SJCRH30 (cell line): ENCODE results near the gene FARS2. TPM values are rescaled to one million over a fixed set of nuclear protein-coding genes. Genes with fewer than 3 reads are reported as not detected.

Experiments
- DNase-seq, 2 experiments: peaks; one replicate each; pipeline ENCODE4 v3.0.0-alpha.2; 2015 to 2020
- H3K27ac ChIP-seq: fragments of 250-450 bp; sonication (Bioruptor Pico); 2 replicates; pipeline ENCODE4 v1.5.1; 2020; ENCODE audit warnings: mild to moderate bottlenecking, moderate library complexity
- H3K27me3 ChIP-seq: fragments of 250-450 bp; sonication (Bioruptor Pico); 2 replicates; pipeline ENCODE4 v1.5.1; 2020; ENCODE audit warnings: mild to moderate bottlenecking, moderate library complexity
- H3K36me3 ChIP-seq: fragments of 250-450 bp; sonication (Bioruptor Pico); 2 replicates; pipeline ENCODE4 v1.5.1; 2020; ENCODE audit warnings: mild to moderate bottlenecking, moderate library complexity
- H3K4me1 ChIP-seq: fragments of 250-450 bp; sonication (Bioruptor Pico); 2 replicates; pipeline ENCODE4 v1.5.1; 2020; ENCODE audit warnings: mild to moderate bottlenecking, moderate library complexity
- H3K4me3 ChIP-seq: fragments of 250-450 bp; sonication (Bioruptor Pico); 2 replicates; pipeline ENCODE4 v1.5.1; 2020; ENCODE audit warnings: mild to moderate bottlenecking, moderate library complexity
- H3K9me3 ChIP-seq: fragments of 250-450 bp; sonication (Bioruptor Pico); replicated peaks from 2 replicates; pipeline ENCODE4 v1.5.1; 2020; ENCODE audit warnings: mild to moderate bottlenecking, moderate library complexity
- total RNA-seq: library from RNA; depleted of rRNA; stranded (reverse); fragments of >200 nt; shearing (Covaris generic); gene quantifications from 2 replicates; pipeline ENCODE4 v1.2.3, GENCODE V29; 2014

FARS2 gene
- total RNA-seq, 1 experiment from 2014 or later = 10.5 TPM

DNA sequence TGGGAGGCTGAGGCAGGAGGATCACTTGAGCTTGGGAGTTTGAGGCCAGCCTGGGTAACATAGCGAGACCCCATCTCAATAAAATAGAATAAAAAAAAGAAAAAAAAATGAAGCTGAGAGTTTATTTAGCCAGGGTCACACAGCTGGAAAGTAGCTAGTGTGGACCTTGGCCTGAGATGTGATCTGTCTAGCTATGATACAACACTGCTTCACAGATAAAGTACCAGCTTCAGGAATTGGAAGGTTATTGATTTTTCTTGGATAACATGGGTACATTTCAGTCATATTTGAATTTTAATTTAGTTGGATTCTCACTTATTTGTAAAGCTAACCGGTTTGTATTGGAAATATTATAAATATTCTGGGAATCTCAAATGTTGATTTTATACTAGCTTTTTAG lies 5.1 kb downstream of the FARS2 start:
- no peaks in the 10 kb centered on the region for H3K9me3 ChIP-seq
- no peaks in the 10 kb centered on the region for H3K36me3 ChIP-seq
- H3K27me3 ChIP-seq = no peaks in the 10 kb centered on the region
- DNase-seq = no peak
- no peaks in the 10 kb centered on the region for H3K4me1 ChIP-seq
- H3K4me3 ChIP-seq = no peak overlapping the region
- H3K27ac ChIP-seq = no peak overlapping the region

DNA sequence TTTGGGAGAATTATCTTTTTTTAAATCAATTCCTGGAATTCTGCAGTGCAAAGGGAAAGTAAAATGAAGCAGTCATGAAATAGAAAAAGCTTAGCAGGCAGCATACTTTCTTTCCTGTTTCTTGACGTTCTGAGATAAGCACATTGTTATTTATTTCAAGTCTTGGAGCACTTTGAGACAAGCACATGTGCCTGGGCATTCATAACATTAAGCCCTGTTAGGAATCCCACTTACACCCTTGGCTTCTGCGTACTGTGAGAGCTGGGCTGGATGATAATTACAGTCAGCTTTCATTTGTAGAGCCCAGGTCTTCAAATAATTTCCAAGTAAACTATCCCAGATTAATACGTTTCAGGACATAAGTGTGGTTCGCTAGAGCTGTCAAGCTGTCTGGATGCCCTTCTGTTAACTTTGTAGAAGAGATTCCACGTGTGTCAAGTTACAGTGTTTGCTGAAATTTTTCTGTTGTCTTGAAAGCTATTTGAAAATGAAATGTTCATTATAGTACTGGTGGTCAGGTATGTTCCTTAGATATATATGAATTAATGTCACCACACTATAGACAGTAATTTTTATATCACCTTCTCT lies 8.9 kb downstream of the FARS2 start:
- Histone ChIP-seq H3K4me1 (no peaks in the 10 kb centered on the region), H3K9me3 (no peaks in the 10 kb centered on the region), H3K27ac (no peak overlapping the region), H3K36me3 (no peaks in the 10 kb centered on the region), H3K4me3 (no peak overlapping the region), H3K27me3 (no peaks in the 10 kb centered on the region)
- DNase-seq = no peak

DNA sequence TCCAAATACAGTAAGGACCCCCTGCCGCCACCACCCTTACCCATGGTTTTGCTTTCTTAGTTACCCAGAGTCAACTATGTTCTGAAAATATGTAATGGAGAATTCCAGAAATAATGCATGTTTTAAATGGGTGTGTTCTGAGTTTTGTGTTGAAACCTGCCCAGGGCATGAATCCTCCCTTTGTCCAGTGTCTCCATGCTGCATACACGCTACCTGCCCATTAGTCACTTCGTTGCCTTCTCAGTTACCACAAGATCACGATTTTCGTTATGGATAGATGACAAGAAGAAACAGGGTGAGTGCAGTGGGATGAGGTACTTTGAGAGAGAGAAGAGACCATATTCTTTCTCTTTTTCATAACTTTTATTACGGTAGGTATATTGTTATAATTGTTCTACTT lies 10.6 kb downstream of the FARS2 start:
- H3K36me3 ChIP-seq = no peaks in the 10 kb centered on the region
- H3K4me1 ChIP-seq = no peaks in the 10 kb centered on the region
- H3K27ac ChIP-seq = no peak overlapping the region
- H3K4me3 ChIP-seq = no peak overlapping the region
- no peaks in the 10 kb centered on the region for H3K9me3 ChIP-seq
- no peaks in the 10 kb centered on the region for H3K27me3 ChIP-seq
- DNase-seq = no peak

DNA sequence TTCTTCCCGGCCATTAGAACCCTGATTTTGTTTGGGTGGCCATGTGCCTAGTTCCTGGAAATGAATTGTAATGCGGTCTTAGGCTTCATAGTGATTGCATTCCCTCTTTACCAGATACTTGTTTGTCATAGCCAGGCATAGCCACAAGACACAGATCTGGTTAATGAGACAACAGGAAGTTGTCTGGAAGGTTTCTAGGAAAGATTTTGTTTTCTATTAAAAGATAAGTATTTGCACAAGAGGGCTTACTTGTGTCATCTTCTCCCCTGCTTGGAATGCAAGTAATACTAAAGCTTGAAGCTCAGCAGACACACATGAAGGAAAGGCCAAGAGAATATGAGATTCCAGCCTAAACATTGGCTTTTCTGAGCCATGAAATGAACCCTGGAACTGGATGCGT lies 12.9 kb downstream of the FARS2 start:
- H3K4me1 ChIP-seq = no peaks in the 10 kb centered on the region
- H3K27ac ChIP-seq = no peak overlapping the region
- no peaks in the 10 kb centered on the region for H3K9me3 ChIP-seq
- no peak overlapping the region for H3K4me3 ChIP-seq
- no peaks in the 10 kb centered on the region for H3K27me3 ChIP-seq
- DNase-seq = no peak
- no peaks in the 10 kb centered on the region for H3K36me3 ChIP-seq

DNA sequence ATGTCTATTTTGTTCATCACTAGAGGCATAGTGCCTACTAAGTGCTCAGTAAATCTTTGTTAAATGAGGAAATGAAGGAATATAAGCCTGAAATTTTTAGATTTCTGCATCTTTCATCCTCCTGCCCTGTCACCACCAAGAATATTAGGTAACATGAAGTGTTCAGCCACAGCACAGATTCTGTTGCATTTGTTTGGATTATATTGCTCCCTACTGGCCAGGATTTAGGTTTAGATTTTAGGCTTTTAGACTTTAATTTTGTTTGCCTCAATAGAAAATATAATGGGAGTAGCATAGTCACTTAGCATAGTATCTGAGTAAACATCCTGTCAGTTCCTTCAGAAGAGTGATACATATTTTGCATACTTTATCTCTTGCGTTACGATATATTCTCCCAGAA lies 14.2 kb downstream of the FARS2 start:
- Histone ChIP-seq H3K4me3 (no peak overlapping the region), H3K9me3 (no peaks in the 10 kb centered on the region), H3K36me3 (no peaks in the 10 kb centered on the region), H3K27ac (no peak overlapping the region), H3K27me3 (no peaks in the 10 kb centered on the region), H3K4me1 (no peaks in the 10 kb centered on the region)
- no peak for DNase-seq

DNA sequence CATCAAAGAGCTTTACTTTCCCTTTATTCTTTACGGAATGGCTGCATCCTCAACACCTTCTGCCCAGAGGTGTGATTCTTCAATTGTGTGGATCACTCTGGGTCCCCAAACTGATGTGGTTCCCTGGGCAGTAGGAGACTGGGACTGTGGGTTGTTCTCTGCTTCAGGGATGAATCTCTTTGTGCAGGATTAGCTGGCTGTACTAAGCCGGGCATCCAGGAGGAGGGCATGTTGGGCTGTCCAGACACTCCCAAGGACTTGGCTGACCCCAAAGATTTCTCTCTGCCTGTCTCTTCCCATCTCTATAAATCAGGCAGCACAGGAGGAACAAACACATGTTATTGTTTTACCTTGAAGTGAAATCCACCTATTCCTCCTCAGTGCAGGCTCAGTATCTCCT lies 15.3 kb downstream of the FARS2 start:
- Histone ChIP-seq H3K9me3 (no peaks in the 10 kb centered on the region), H3K27ac (no peak overlapping the region), H3K4me1 (no peaks in the 10 kb centered on the region), H3K27me3 (no peaks in the 10 kb centered on the region), H3K4me3 (no peak overlapping the region), H3K36me3 (no peaks in the 10 kb centered on the region)
- DNase-seq = no peak

DNA sequence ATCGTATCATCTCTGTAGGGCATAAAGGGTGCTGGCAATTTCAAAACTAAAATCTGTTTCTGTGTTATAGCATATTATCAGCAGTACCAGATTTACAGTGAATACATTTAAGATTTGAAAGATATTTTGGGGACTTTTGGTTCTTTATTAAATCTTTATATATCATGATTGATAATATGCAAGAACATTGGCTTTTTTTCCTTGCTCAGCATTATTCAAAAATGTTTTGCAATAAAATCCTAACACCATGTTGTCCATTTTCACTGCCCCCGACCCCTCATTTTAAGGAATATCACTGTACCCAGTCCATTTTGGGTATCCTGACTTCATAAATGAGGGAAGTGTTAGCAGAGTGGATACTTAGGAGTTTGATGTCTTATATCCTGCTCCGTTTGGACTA lies 16.3 kb downstream of the FARS2 start:
- Histone ChIP-seq H3K27me3 (no peaks in the 10 kb centered on the region), H3K9me3 (no peaks in the 10 kb centered on the region), H3K4me3 (no peak overlapping the region), H3K27ac (no peak overlapping the region), H3K36me3 (no peaks in the 10 kb centered on the region), H3K4me1 (no peaks in the 10 kb centered on the region)
- no peak for DNase-seq

DNA sequence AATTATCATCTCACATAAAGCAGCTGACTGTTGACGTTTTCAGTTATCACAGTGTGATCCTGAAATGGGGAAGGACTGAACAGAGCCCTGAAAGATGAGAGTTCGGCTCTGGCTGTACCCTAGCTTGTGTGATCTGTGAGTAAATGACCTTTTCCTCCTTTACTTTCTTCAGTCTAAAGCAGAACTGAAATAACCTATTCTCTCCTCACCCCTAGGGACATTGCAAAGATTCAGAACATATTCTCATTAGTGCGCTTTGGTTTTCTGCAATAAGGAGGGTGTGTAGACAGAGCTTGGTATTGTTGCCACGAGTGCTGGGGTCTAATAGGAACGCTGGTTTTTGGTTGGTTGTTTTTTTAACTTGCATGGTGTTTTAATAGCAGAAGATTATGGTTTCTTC lies 16.7 kb downstream of the FARS2 start:
- Histone ChIP-seq H3K27ac (no peak overlapping the region), H3K36me3 (no peaks in the 10 kb centered on the region), H3K4me1 (no peaks in the 10 kb centered on the region), H3K27me3 (no peaks in the 10 kb centered on the region), H3K9me3 (no peaks in the 10 kb centered on the region), H3K4me3 (no peak overlapping the region)
- no peak for DNase-seq

DNA sequence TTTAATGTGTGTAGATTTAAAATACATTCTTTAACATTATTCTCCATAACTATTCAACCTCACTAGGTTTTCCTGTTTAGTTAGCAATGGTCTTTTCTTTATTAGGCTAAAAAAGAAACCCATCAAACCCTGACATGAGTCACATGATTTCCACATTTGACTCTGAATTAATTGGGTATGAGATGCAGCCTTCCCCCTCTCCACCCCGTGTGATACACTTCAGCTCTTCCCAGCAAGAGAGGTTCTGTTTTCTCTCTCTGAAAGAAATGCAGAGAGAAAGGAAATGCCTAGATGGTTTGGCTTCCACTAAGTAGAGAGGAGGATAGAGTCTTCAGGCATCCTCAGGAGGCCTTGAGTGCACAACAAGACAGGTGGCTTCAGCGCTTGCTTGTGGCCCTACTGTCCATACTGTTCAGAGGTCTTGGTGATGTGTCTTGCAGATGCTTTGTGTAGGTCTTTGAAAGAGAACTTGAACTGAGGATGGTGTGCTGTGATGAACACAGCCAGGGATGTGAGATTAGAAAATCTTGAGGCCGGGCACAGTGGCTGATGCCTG lies 17.3 kb downstream of the FARS2 start:
- Histone ChIP-seq H3K36me3 (no peaks in the 10 kb centered on the region), H3K27ac (no peak overlapping the region), H3K9me3 (no peaks in the 10 kb centered on the region), H3K4me3 (no peak overlapping the region), H3K27me3 (no peaks in the 10 kb centered on the region), H3K4me1 (no peaks in the 10 kb centered on the region)
- DNase-seq = no peak

DNA sequence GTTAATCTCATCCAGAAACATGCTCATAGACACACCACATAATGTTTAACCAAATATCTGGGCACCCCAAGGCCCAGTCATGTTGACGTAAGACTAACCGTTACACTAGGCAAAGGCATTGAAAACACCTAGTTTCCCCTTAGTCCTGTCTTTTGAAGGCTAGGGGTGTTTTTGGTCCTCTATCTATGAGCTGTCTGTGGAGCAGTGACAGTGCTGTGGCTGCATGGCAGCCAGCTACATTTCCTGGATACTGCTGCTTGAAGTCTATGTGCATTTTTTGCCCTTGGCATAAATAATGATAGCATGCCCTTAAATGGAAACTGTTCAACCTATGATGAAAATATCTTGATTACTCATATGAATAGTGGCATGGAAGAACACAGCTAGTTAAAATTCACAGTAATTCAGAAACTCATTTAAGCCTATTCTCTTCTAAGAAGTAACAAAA lies 18.6 kb downstream of the FARS2 start:
- Histone ChIP-seq H3K27ac (no peak overlapping the region), H3K36me3 (no peaks in the 10 kb centered on the region), H3K4me1 (no peaks in the 10 kb centered on the region), H3K4me3 (no peak overlapping the region), H3K27me3 (no peaks in the 10 kb centered on the region), H3K9me3 (no peaks in the 10 kb centered on the region)
- no peak for DNase-seq

DNA sequence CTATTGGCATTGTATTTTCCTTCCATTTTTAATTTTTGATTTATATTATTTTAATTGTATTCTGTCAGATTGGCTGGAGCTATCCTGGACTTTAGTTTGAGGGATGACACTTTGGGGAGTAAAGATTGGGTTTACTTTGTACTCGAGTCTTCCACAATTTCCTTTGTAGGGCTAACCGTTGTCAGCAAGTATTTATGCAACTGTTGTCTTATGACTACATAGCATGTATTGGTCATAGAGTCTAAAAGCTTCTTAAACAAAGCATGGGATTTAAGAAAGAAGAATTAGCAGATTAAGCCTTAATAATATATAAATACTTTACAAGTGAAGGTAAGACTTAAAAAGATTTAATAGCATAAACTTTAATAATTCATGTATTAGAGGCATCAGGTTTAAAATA lies 19.6 kb downstream of the FARS2 start:
- Histone ChIP-seq H3K4me3 (no peak overlapping the region), H3K4me1 (no peaks in the 10 kb centered on the region), H3K36me3 (no peaks in the 10 kb centered on the region), H3K27ac (no peak overlapping the region), H3K27me3 (no peaks in the 10 kb centered on the region), H3K9me3 (no peaks in the 10 kb centered on the region)
- DNase-seq = no peak

DNA sequence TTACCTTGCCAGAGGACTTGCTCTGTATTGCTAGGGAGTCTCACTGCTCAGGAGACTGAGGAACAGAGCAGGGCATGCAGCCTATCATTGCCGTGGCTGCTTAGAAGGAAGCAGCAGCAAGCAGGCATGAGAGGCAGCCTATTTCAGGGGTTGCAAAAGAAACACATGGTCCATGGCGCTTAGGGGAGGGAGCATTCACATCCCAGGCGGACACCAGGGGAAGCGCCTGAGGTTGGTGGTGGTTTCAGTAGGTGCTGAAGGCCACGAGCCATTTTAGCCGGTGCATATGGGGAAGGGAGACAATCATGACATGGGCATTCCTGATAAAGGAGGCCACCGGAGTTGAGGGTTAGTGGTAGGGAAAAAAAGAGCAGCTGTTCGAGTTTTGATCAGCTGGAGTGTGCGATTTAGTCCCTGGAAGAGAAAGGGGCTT lies 20.9 kb downstream of the FARS2 start:
- no peak for DNase-seq
- Histone ChIP-seq H3K27ac (no peak overlapping the region), H3K4me1 (no peaks in the 10 kb centered on the region; the same call in 1 of the 2 replicates), H3K9me3 (no peaks in the 10 kb centered on the region), H3K27me3 (no peaks in the 10 kb centered on the region), H3K36me3 (no peaks in the 10 kb centered on the region), H3K4me3 (no peak overlapping the region)

DNA sequence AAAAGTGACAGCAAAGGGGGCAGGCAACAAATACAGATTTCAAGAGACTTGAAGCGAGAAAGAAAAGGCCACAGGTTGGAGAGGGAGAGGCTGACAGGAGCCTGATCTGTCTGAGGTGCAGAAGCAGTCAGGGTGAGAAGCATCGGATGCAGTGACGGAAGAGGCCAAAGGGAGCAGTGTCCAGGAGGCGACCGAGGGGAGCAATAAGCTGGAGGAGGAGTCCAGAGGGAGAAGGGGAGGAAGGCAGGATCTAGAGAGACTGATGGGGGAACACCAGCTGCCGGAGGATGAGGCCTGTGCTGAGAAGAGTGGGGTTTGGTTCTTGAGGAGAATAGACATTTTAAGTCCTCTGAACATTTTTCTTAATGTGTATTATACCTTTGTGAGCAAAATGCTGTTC lies 23.8 kb downstream of the FARS2 start:
- no peak overlapping the region for H3K4me3 ChIP-seq
- no peaks in the 10 kb centered on the region for H3K27me3 ChIP-seq
- no peak for DNase-seq
- H3K27ac ChIP-seq = no peak overlapping the region
- no peaks in the 10 kb centered on the region for H3K36me3 ChIP-seq
- peaks cover 9% of the 10 kb centered on the region for H3K4me1 ChIP-seq
- H3K9me3 ChIP-seq = no peaks in the 10 kb centered on the region

DNA sequence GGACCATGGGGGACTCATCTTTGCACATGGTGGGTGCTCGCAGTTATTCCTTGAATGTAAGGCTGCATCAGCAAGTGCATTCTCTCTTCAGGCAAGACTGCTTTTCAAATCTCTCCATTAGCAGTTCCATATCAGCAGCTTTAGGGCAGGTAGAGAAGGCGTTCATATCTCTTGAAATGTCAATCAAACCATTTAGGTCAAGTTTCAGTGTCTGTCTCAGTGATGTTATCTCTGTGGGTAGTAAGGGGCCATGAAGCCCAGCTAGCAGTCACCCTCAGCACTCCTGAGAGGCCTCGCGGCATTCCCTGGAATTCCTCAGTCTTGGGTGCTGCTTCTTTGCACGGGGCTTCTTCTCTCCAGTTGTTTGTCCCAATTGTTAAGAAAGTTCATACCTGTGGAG lies 24.2 kb downstream of the FARS2 start:
- no peaks in the 10 kb centered on the region for H3K36me3 ChIP-seq
- no peaks in the 10 kb centered on the region for H3K27me3 ChIP-seq
- H3K27ac ChIP-seq = no peak overlapping the region
- no peaks in the 10 kb centered on the region for H3K9me3 ChIP-seq
- DNase-seq = no peak
- no peak overlapping the region for H3K4me3 ChIP-seq
- H3K4me1 ChIP-seq = peaks cover 9% of the 10 kb centered on the region

DNA sequence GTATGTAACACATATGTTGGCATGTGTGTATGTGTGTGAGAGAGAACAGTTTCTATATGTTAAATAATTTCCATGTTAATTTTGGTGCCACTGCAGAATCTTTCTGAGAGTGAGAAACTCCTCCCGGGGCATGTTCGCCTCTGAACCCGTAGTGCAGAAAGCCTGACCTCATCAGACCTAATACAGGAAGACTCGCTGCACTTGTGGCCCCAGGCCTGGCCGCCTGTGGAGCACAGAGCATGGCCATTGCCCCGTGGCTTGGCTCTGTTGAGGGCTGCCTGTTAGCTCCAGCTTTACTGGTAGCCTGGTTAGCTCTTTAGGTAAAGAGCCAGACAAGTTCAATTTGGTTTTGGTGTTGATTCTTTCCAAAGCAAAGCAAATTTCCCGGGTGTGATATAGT lies 25.5 kb downstream of the FARS2 start:
- H3K27ac ChIP-seq = no peak overlapping the region
- DNase-seq = no peak

DNA sequence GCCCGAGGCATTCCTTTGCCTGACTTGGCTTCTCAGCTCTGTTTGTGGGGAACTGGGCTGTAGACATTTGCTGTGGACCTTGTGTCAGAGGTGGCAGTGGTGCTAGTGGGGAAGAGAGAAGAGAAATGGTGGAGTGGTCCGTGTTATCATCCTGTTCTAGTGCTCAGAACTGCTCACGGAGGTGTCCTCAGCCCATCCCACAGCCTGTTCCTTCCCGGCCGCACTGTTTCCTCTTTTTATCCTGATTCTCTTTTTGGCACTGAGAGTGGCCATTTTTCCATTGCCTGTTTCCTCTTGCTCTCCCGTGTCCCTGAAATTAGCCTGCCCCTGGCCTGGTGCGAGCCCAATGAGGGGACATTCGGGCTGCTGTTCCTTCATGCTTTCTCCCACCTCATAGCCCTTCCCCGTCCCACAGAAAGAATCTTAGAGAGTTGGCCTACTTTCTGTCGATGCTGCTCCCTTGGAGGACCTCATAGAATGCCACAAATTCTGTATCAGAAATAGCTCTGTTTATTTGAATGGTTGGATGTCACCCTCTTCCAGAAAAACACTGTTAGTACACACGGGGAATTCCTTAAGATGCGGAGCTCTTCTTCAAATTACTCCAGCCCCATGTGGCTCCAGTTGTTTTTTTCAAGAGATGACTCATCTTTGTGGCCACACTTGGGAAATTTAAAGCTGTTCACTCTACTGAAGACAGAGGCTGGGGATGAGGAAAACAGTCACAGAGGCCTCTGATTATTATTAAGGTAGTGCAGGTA lies 26.1 kb downstream of the FARS2 start:
- no peaks in the 10 kb centered on the region for H3K27me3 ChIP-seq
- H3K27ac ChIP-seq = no peak overlapping the region
- H3K4me1 ChIP-seq = peaks cover 9% of the 10 kb centered on the region
- no peak overlapping the region for H3K4me3 ChIP-seq
- no peaks in the 10 kb centered on the region for H3K36me3 ChIP-seq
- no peaks in the 10 kb centered on the region for H3K9me3 ChIP-seq
- peak in 1 of 2 experiments; percentile 43 for DNase-seq

More for the DNA sequence above, 25.5 kb downstream of the FARS2 start:
- no peaks in the 10 kb centered on the region for H3K27me3 ChIP-seq
- H3K9me3 ChIP-seq = no peaks in the 10 kb centered on the region
- no peaks in the 10 kb centered on the region for H3K36me3 ChIP-seq
- H3K4me3 ChIP-seq = no peak overlapping the region
- peaks cover 9% of the 10 kb centered on the region for H3K4me1 ChIP-seq
